ENCODE data around the gene SPC24.

DNA sequence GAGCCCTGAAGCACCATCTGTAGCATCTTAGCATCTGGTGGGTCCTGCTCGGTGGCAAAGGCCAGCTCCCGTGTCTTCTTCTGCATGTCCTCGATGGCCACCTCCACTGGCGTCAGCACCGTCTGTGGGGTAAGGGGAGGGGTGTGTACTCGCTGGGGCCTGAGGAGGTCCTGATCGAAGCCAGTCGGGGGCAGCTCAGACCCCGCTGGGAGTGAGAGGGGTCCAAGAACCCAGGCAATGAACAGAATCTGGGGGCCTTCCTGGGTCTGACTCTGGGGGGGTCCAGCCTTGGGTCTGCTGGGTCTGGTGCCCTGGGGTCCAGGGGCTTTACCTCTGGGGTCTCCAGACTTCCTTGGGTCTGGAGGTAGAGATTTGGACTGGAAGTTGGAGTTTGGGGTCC is 45.3 kb upstream of the SPC24 start:
- no peak for TF ChIP-seq CTCF (IDR thresholded peaks at IDR 0.05; ENCODE audit: insufficient read depth, low read length)
- TF ChIP-seq POLR2AphosphoS5 (IDR thresholded peaks at IDR 0.05; ENCODE audit: low read depth) = no peak
- TF ChIP-seq, protein P1, sequence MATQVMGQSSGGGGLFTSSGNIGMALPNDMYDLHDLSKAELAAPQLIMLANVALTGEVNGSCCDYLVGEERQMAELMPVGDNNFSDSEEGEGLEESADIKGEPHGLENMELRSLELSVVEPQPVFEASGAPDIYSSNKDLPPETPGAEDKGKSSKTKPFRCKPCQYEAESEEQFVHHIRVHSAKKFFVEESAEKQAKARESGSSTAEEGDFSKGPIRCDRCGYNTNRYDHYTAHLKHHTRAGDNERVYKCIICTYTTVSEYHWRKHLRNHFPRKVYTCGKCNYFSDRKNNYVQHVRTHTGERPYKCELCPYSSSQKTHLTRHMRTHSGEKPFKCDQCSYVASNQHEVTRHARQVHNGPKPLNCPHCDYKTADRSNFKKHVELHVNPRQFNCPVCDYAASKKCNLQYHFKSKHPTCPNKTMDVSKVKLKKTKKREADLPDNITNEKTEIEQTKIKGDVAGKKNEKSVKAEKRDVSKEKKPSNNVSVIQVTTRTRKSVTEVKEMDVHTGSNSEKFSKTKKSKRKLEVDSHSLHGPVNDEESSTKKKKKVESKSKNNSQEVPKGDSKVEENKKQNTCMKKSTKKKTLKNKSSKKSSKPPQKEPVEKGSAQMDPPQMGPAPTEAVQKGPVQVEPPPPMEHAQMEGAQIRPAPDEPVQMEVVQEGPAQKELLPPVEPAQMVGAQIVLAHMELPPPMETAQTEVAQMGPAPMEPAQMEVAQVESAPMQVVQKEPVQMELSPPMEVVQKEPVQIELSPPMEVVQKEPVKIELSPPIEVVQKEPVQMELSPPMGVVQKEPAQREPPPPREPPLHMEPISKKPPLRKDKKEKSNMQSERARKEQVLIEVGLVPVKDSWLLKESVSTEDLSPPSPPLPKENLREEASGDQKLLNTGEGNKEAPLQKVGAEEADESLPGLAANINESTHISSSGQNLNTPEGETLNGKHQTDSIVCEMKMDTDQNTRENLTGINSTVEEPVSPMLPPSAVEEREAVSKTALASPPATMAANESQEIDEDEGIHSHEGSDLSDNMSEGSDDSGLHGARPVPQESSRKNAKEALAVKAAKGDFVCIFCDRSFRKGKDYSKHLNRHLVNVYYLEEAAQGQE (IDR thresholded peaks at IDR 0.05; ENCODE audit: insufficient replicate concordance, low read depth) = no peak

Measured in HL-60 (cell line).